ENCODE data around the gene RAPGEF3.

The RAPGEF3 gene

GRCh38 chr12:47747126-47747525 is 11.6 kb downstream of the RAPGEF3 start:
- peak; percentile 33; the same call in 1 of the 2 replicates for TF ChIP-seq SCRT2 (tag by site-specific recombination; IDR thresholded peaks at IDR 0.05)
- no peak for TF ChIP-seq ZNF521 (tag by site-specific recombination; IDR thresholded peaks at IDR 0.05)
- TF ChIP-seq ZNF416 (tag by site-specific recombination; IDR thresholded peaks at IDR 0.05), result no peak
- no peak for TF ChIP-seq TRIM28 (IDR thresholded peaks at IDR 0.05; ENCODE audit: borderline replicate concordance, low read length)
- 0 out of 2 replicates have a peak, but pooled peaks have one; percentile 51 for TF ChIP-seq ZNF24 (tag by site-specific recombination; IDR thresholded peaks at IDR 0.05)
- TF ChIP-seq ZNF670 (tag by site-specific recombination; IDR thresholded peaks at IDR 0.05; ENCODE audit: low read depth), result no peak
- TF ChIP-seq ATF2 (tag by site-specific recombination; IDR thresholded peaks at IDR 0.05; ENCODE audit: low read depth), result no peak
- no peak for TF ChIP-seq ZBTB10 (tag by site-specific recombination; IDR thresholded peaks at IDR 0.05)
- TF ChIP-seq PRDM6 (tag by site-specific recombination; IDR thresholded peaks at IDR 0.05), result no peak
- TF ChIP-seq ZBTB48 (tag by site-specific recombination; IDR thresholded peaks at IDR 0.05), result no peak
- TF ChIP-seq ZNF184 (tag by site-specific recombination; IDR thresholded peaks at IDR 0.05), result no peak
- TF ChIP-seq BCL11B (tag by site-specific recombination; IDR thresholded peaks at IDR 0.05; ENCODE audit: low read depth), result no peak
- TF ChIP-seq ZNF174 (tag by site-specific recombination; IDR thresholded peaks at IDR 0.05), result no peak
- no peak for TF ChIP-seq GLIS2 (tag by site-specific recombination; IDR thresholded peaks at IDR 0.05)
- no peak for TF ChIP-seq KLF16 (tag by site-specific recombination; IDR thresholded peaks at IDR 0.05)
- no peak overlapping the region for H3K4me3 ChIP-seq (ENCODE audit: low read depth, low read length)
- no peaks in the 10 kb centered on the region for H3K9me3 ChIP-seq (ENCODE audit: control insufficient read depth, insufficient read depth, low read depth, low read length)
- ChIA-PET POLR2A (no interaction called here), CTCF (interaction anchor here (1.1 to 9.9 kb wide), 5 partner anchors 19 to 90 kb away, joined by 3 to 353 read pairs (median 31); partner anchors contain the start of gene ENDOU)
- no peaks in the 10 kb centered on the region for H3K36me3 ChIP-seq (ENCODE audit: control insufficient read depth in 2 of 2, insufficient read depth in 1 of 2, low read length in 2 of 2)
- no peaks in the 10 kb centered on the region for H3K4me1 ChIP-seq (ENCODE audit: control insufficient read depth, insufficient read depth, low read length)
- no peak overlapping the region for H3K27ac ChIP-seq (ENCODE audit: extremely low read depth, low read depth, low read length)

- H3K4me1 ChIP-seq (ENCODE audit: control insufficient read depth, insufficient read depth, low read length), result no peaks in the 10 kb centered on the region
- no peaks in the 10 kb centered on the region for H3K9me3 ChIP-seq (ENCODE audit: control insufficient read depth, insufficient read depth, low read depth, low read length)
- peak; percentile 72 for TF ChIP-seq ZFHX2 (tag by site-specific recombination; conservative IDR thresholded peaks at IDR 0.05)
- peak; percentile 47; the same call in 1 of the 2 replicates for TF ChIP-seq EGR2 (tag by site-specific recombination; IDR thresholded peaks at IDR 0.05; ENCODE audit: low read depth)
- TF ChIP-seq ELK4 (IDR thresholded peaks at IDR 0.05; ENCODE audit: borderline replicate concordance, low read depth, low read length), result no peak
- no peak for TF ChIP-seq ZXDB (tag by site-specific recombination; IDR thresholded peaks at IDR 0.05)
- TF ChIP-seq, protein P1, sequence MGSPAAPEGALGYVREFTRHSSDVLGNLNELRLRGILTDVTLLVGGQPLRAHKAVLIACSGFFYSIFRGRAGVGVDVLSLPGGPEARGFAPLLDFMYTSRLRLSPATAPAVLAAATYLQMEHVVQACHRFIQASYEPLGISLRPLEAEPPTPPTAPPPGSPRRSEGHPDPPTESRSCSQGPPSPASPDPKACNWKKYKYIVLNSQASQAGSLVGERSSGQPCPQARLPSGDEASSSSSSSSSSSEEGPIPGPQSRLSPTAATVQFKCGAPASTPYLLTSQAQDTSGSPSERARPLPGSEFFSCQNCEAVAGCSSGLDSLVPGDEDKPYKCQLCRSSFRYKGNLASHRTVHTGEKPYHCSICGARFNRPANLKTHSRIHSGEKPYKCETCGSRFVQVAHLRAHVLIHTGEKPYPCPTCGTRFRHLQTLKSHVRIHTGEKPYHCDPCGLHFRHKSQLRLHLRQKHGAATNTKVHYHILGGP (tag by site-specific recombination; IDR thresholded peaks at IDR 0.05), result no peak
- TF ChIP-seq ZNF354C (tag by site-specific recombination; IDR thresholded peaks at IDR 0.05; ENCODE audit: borderline replicate concordance, low read depth), result no peak
- no peak for TF ChIP-seq ZNF624 (tag by site-specific recombination; IDR thresholded peaks at IDR 0.05)
- TF ChIP-seq KLF9 (tag by site-specific recombination; IDR thresholded peaks at IDR 0.05; ENCODE audit: low read depth), result no peak
- no peak for TF ChIP-seq ZSCAN18 (tag by site-specific recombination; IDR thresholded peaks at IDR 0.05)
- no peak for TF ChIP-seq GLI2 (tag by site-specific recombination; IDR thresholded peaks at IDR 0.05; ENCODE audit: borderline replicate concordance, low read depth)
- no peak overlapping the region for H3K4me3 ChIP-seq (ENCODE audit: low read depth, low read length)
- H3K27ac ChIP-seq (ENCODE audit: extremely low read depth, low read depth, low read length), result no peak overlapping the region
- CTCF ChIA-PET, result interaction anchor here (0.7 to 9.9 kb wide), 5 partner anchors 20 to 90 kb away, joined by 3 to 353 read pairs (median 31); partner anchors contain the start of gene ENDOU
- no peaks in the 10 kb centered on the region for H3K36me3 ChIP-seq (ENCODE audit: control insufficient read depth in 2 of 2, insufficient read depth in 1 of 2, low read length in 2 of 2)
- POLR2A ChIA-PET, result no interaction called here
These were observed 12.2 kb downstream of the RAPGEF3 start for GRCh38 chr12:47746523-47746922.
